Peyer's patch (tissue), 4 donors: ENCODE results near the gene MAP3K5.

ENCODE experiments used
- CTCF ChIP-seq, 6 experiments: fragments of 450-650 bp in 4 of 6; fragments of 200-600 bp in 2 of 6; sonication (generic) in 1 of 6; IDR thresholded peaks; one replicate each; pipeline ENCODE4 v1.5.1; 2017 to 2019; ENCODE audit warnings: antibody characterized with exemption in 6 of 6, mild to moderate bottlenecking in 3 of 6, moderate library complexity in 1 of 6
- POLR2A ChIP-seq, 2 donors: fragments of 450-650 bp; IDR thresholded peaks; one replicate each; pipeline ENCODE4 v1.5.1; 2017; ENCODE audit warnings: antibody characterized with exemption in 2 of 2, mild to moderate bottlenecking in 2 of 2, moderate library complexity in 2 of 2

- TF ChIP-seq CTCF (IDR thresholded peaks at IDR 0.05) (no peak), POLR2A (IDR thresholded peaks at IDR 0.05) (no peak)
Observed at GRCh38 chr6:136563386-136564152, 228.7 kb downstream of the MAP3K5 start.
